Measurements from ENCODE around the gene HIC1.
"Not testable (repeated sequence)": the region's sequence is repeated elsewhere in the genome, so short reads cannot be mapped to it uniquely, and the experiment has no call there.

The HIC1 gene

DNA sequence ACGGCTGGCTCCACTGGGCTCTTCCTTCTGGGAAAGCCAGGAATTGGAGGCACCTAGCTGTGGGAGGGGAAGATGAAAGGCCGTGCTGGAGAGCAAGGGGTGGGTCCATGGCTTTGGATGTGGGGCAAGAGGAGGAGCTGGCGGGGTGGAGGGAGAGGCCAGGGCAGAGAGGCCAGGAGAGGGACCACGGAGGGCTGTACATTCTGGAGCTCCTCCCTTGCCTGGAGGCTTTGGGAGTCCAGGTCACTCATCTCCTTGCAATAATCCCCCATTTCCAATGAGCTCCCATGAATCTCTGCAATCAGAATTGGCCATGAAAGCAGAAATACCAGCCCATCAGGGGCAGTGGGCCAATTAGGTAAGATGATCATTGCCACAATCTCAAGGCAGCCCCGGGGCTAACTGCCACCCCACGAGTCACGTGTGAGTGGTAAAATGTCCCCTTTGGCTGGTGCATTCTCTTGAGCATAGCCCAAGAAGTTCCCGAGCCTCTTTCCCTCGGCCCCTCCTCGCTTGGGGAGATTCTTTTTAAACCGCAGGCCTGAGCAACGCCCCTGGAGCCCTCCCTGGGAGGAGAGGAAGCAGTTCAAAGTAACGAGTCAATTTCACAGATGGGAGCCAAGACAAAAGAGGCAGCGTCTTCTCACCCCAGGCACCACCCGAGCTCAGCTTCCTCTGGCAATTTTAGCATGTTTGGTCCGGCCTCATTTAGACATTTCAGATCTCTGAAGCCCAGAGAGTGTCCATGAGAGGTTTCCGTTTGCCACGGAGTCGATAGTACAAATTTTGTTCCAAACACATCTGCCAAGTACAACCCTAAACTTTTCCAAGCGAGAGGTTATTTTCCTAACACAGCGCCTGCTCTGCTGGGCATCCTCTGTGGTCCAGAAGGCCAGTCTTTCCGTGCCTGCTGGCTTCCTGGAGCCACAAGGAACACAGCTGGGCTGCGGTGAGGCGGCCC is 43.2 kb upstream of the HIC1 start:
- Histone ChIP-seq H3K36me3 (ENCODE audit: low read length) (no peaks in the 10 kb centered on the region), H3F3A (ENCODE audit: insufficient read depth) (no peaks in the 10 kb centered on the region), H3K27me3 (ENCODE audit: low read length) (no peaks in the 10 kb centered on the region), H3K9me2 (replicated peaks; ENCODE audit: insufficient read depth, low read length) (no peaks in the 10 kb centered on the region), H2AFZ (ENCODE audit: low read depth, low read length, severe bottlenecking) (no peak overlapping the region), H3K9me3 (ENCODE audit: insufficient read depth, low read length) (no peaks in the 10 kb centered on the region), H3K27ac (ENCODE audit: low read depth, low read length) (no peak overlapping the region), H3K4me2 (ENCODE audit: low read depth, low read length, poor library complexity, severe bottlenecking) (no peak overlapping the region), H4K20me1 (ENCODE audit: low read depth, low read length) (no peaks in the 10 kb centered on the region), H3K9ac (ENCODE audit: low read length) (no peak overlapping the region), H3K4me3 (ENCODE audit: insufficient read depth, low read length, poor library complexity, severe bottlenecking) (no peak overlapping the region), H3K79me2 (ENCODE audit: insufficient read depth, low read length) (no peaks in the 10 kb centered on the region)
- TF ChIP-seq EZH2phosphoT487 (conservative IDR thresholded peaks at IDR 0.05; ENCODE audit: low read length): no peak
- TF ChIP-seq, protein P1, sequence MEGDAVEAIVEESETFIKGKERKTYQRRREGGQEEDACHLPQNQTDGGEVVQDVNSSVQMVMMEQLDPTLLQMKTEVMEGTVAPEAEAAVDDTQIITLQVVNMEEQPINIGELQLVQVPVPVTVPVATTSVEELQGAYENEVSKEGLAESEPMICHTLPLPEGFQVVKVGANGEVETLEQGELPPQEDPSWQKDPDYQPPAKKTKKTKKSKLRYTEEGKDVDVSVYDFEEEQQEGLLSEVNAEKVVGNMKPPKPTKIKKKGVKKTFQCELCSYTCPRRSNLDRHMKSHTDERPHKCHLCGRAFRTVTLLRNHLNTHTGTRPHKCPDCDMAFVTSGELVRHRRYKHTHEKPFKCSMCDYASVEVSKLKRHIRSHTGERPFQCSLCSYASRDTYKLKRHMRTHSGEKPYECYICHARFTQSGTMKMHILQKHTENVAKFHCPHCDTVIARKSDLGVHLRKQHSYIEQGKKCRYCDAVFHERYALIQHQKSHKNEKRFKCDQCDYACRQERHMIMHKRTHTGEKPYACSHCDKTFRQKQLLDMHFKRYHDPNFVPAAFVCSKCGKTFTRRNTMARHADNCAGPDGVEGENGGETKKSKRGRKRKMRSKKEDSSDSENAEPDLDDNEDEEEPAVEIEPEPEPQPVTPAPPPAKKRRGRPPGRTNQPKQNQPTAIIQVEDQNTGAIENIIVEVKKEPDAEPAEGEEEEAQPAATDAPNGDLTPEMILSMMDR (IDR thresholded peaks at IDR 0.05; ENCODE audit: insufficient read depth, low read length, poor library complexity, severe bottlenecking): no peak

DNA sequence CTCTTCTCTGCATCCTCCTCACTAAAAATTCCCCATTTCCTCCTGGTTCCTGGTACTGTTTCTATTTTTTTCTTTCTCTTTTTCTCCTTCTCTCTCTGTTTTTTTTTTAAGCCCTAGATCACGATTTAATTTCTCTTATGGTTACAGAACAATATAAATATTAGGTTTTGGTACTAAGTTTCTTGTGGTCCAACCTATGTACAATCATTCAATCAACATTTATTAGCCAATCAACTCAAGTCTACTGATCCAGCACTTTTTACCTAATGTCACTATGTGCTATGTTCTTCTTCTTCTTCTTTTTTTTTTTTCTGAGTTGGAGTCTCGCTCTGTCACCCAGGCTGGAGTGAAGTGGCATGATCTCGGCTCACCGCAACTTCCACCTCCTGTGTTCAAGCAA is 42.4 kb upstream of the HIC1 start:
- Histone ChIP-seq H2AFZ (ENCODE audit: low read depth, low read length, severe bottlenecking) (no peak overlapping the region), H4K20me1 (ENCODE audit: low read depth, low read length) (no peaks in the 10 kb centered on the region), H3K4me2 (ENCODE audit: low read depth, low read length, poor library complexity, severe bottlenecking) (no peak overlapping the region), H3K79me2 (ENCODE audit: insufficient read depth, low read length) (no peaks in the 10 kb centered on the region), H3K36me3 (ENCODE audit: low read length) (no peaks in the 10 kb centered on the region), H3K9me3 (ENCODE audit: insufficient read depth, low read length) (no peaks in the 10 kb centered on the region), H3F3A (ENCODE audit: insufficient read depth) (no peaks in the 10 kb centered on the region), H3K4me3 (ENCODE audit: insufficient read depth, low read length, poor library complexity, severe bottlenecking) (no peak overlapping the region), H3K27me3 (ENCODE audit: low read length) (no peaks in the 10 kb centered on the region), H3K27ac (ENCODE audit: low read depth, low read length) (no peak overlapping the region), H3K9me2 (replicated peaks; ENCODE audit: insufficient read depth, low read length) (no peaks in the 10 kb centered on the region), H3K9ac (ENCODE audit: low read length) (no peak overlapping the region)
- TF ChIP-seq, protein P1 (IDR thresholded peaks at IDR 0.05; ENCODE audit: insufficient read depth, low read length, poor library complexity, severe bottlenecking): no peak
- TF ChIP-seq EZH2phosphoT487 (conservative IDR thresholded peaks at IDR 0.05; ENCODE audit: low read length): no peak

DNA sequence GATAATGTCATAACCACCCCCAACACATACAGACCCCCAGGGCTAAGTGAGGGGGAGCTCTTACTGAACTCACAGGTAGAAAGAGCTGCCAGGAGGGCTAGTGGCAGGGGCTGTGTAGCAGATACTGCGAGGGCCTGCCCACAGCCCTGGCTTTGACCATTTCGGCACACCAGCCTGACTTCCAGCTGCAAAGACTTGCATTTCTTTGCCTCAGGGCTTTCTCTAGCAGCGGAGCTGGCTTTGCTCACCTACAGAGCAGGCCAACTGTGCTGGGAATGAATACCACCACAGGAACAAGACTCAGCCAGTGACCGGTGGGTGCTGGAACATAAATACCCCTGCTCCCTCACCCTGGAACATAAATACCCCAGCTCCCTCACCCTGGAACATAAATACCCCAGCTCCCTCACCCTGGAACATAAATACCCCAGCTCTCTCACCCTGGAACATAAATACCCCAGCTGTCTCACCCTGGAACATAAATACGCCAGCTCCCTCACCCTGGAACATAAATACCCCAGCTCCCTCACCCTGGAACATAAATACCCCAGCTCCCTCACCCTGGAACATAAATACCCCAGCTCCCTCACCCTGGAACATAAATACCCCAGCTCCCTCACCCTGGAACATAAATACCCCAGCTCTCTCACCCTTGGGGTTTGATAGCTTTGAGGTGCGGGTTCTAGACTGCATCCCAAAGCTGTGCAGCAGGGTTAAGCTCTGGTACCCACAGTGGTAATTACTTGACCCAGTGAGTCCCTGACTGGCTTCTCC is 41.5 kb upstream of the HIC1 start:
- H3K4me3 ChIP-seq (ENCODE audit: insufficient read depth, low read length, poor library complexity, severe bottlenecking); H3K36me3 ChIP-seq (ENCODE audit: low read length); H3K9me3 ChIP-seq (ENCODE audit: insufficient read depth, low read length); H2AFZ ChIP-seq (ENCODE audit: low read depth, low read length, severe bottlenecking); H3K4me2 ChIP-seq (ENCODE audit: low read depth, low read length, poor library complexity, severe bottlenecking); H3F3A ChIP-seq (ENCODE audit: insufficient read depth); H3K79me2 ChIP-seq (ENCODE audit: insufficient read depth, low read length); H3K27ac ChIP-seq (ENCODE audit: low read depth, low read length); H3K9ac ChIP-seq (ENCODE audit: low read length); H3K27me3 ChIP-seq (ENCODE audit: low read length); H4K20me1 ChIP-seq (ENCODE audit: low read depth, low read length); H3K9me2 ChIP-seq (replicated peaks; ENCODE audit: insufficient read depth, low read length): not testable (repeated sequence)

DNA sequence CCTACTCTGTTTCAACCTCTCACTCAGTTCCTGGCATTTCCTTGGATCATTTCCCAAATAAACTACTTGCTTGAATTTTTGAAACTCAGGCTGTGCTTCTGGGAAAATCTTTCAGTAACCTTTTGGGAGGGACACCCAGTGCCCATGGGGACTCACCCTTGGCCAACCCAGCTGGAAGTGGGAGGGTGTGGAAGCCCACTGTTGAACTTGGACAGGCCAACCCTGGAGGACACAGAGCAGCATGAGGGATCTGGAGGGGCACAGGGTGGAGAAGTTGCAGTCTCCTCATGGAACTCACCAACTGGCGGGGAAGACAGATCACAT is 40.9 kb upstream of the HIC1 start:
- H3K27me3 ChIP-seq (ENCODE audit: low read length): no peaks in the 10 kb centered on the region
- no peaks in the 10 kb centered on the region for H4K20me1 ChIP-seq (ENCODE audit: low read depth, low read length)
- TF ChIP-seq EZH2phosphoT487 (conservative IDR thresholded peaks at IDR 0.05; ENCODE audit: low read length): no peak
- TF ChIP-seq, protein P1 (IDR thresholded peaks at IDR 0.05; ENCODE audit: insufficient read depth, low read length, poor library complexity, severe bottlenecking): no peak
- no peaks in the 10 kb centered on the region for H3K9me3 ChIP-seq (ENCODE audit: insufficient read depth, low read length)
- no peaks in the 10 kb centered on the region for H3K79me2 ChIP-seq (ENCODE audit: insufficient read depth, low read length)
- no peak overlapping the region for H2AFZ ChIP-seq (ENCODE audit: low read depth, low read length, severe bottlenecking)
- H3K36me3 ChIP-seq (ENCODE audit: low read length): no peaks in the 10 kb centered on the region
- no peak overlapping the region for H3K9ac ChIP-seq (ENCODE audit: low read length)
- no peak overlapping the region for H3K4me2 ChIP-seq (ENCODE audit: low read depth, low read length, poor library complexity, severe bottlenecking)
- no peaks in the 10 kb centered on the region for H3K9me2 ChIP-seq (replicated peaks; ENCODE audit: insufficient read depth, low read length)
- H3K27ac ChIP-seq (ENCODE audit: low read depth, low read length): no peak overlapping the region
- no peak overlapping the region for H3K4me3 ChIP-seq (ENCODE audit: insufficient read depth, low read length, poor library complexity, severe bottlenecking)
- no peaks in the 10 kb centered on the region for H3F3A ChIP-seq (ENCODE audit: insufficient read depth)

All from SU-DHL-6 (cell line).